HG02610 (cell line): ENCODE measurements around the gene ADAM22.
A peak's percentile ranks its signal among the peaks of the same experiment; 100 is the strongest.
"Not testable (repeated sequence)": the region's sequence is repeated elsewhere in the genome, so short reads cannot be mapped to it uniquely, and the experiment has no call there.

ENCODE experiments used
- ATAC-seq: cut with Tn5 transposase; IDR thresholded peaks from one replicate; pipeline ENCODE4 v1.9.1; 2021; ENCODE audit warnings: mild to moderate bottlenecking, moderate library complexity; ENCODE audit not compliant: unreplicated experiment

The ADAM22 gene

GRCh38 chr7:88156356-88156755, 222.3 kb downstream of the ADAM22 start:
- no peak for ATAC-seq

DNA sequence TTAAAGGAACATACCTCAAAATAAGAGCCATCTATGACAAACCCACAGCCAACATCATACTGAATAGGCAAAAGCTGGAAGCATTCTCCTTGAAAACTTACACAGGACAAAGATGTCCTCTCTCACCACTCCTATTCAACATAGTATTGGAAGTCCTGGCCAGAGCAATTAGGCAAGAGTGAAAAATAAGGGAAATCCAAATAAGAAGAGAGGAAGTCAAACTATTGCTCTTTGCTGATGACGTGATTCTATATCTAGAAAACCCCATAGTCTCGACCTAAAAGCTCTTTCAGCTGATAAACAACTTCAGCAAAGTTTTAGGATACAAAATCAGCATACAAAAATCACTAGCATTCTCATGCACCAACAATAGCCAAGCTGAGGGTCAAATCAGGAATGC, 225.7 kb downstream of the ADAM22 start:
- ATAC-seq: not testable (repeated sequence)

GRCh38 chr7:88165697-88166096, 231.6 kb downstream of the ADAM22 start:
- no peak for ATAC-seq

DNA sequence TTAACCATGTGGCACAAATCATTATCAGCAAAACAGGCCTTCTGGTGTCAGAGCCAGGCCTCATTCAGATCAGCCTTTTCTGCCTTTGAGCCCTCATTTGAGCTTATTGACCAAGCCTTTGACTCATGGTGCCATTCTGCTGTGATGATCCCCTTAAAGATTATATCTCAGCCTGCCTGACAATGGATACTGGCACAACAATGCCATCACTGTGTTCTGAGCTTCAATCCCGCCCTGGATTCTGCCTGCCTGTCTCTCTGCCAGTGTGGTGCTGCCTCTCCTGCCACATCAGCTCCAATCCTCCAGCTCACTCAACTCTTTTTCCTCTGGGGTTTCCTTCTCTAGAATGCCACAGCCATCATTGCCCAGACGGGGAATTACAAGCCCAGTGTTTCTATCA, 233.2 kb downstream of the ADAM22 start:
- no peak for ATAC-seq

GRCh38 chr7:88167721-88168120, 233.7 kb downstream of the ADAM22 start:
- no peak for ATAC-seq

DNA sequence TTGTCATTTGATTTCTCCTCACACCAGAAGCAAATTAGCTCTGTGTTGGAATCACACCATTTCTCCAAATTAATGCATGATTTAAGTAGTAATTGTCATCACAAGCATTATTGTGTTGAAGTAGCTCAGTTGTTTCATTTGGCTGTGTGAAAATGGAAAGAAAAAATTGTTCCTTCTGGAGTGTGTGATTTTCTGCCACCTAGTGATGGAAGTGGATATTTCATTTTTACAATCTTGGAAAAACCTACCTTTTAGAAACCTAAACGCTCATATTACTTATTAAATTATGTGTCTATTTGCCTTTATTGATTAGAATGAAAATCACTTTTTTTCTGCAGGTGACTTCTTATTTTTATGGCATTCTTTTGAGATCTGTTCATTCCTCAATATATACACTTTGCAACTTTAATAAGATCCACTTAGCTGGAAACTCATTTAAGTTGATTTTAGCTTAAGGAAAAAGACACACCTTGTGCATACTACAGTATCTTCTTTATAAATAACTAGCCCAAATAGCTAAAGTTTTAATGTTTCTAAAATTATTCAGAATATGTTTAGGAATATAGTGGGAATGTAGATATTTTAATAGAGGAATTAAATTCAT, 235.8 kb downstream of the ADAM22 start:
- ATAC-seq: no peak

DNA sequence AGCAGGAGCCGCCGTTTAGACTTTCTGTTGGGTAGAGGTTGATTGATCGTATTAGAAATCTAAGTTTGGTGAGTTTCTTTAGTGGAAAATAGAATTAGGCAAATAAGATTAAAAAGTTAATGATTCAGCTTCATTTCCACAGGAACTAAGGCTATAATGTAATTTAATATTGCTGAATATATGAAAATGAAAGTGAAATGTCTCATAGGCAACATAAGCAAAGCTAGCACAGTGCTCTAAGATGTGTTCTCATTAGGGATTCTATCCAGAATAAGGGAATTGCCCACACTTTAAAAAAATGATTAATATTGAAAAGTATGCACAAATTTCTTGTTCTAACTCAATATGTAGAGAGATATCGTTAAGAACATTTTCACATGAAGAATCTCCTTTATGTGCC, 238.8 kb downstream of the ADAM22 start:
- ATAC-seq: no peak

DNA sequence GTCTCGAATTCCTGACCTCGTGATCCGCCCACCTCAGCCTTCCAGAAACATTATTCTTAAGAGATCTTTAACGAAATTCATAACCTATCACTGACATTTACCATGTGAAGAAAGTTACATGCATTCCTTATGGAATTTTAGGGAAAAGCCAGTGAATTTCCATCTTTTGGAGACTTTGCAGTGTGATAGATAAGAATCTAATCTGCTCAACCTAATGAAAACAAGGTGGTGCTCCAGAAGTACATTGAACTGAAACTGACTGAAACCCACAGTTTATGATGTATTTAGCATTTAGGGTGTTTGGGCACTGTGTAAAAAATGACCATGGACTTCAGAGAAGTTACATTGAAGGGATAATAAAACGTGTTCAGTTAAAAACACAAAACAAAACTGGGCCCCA, 242.1 kb downstream of the ADAM22 start:
- no peak for ATAC-seq

- no peak for ATAC-seq
Observed at GRCh38 chr7:88183051-88183450, 249.0 kb downstream of the ADAM22 start.

DNA sequence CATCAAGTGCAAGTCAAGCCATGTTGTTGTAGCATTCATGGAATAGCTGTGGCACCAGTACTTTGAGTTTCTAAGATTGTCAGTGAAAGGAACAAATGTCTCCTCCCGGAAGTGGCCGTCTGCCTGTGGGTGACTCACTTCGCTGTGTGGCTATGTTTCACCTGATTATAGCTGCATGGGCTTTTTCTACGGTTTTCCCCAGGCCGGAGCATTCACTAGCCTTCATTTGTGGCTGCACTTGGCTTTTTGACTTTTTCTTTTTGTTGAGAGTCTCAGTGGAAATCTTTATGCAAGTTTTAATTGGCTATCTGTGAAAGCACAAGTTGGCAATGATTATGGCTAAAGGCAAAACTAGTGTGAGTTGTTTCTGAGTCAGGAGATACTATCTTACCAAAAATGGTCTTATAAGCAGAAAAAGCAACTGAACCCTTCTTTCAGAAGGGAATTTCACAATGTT, 250.8 kb downstream of the ADAM22 start:
- ATAC-seq: peak; percentile 87

GRCh38 chr7:88185650-88186049, 251.6 kb downstream of the ADAM22 start:
- no peak for ATAC-seq

DNA sequence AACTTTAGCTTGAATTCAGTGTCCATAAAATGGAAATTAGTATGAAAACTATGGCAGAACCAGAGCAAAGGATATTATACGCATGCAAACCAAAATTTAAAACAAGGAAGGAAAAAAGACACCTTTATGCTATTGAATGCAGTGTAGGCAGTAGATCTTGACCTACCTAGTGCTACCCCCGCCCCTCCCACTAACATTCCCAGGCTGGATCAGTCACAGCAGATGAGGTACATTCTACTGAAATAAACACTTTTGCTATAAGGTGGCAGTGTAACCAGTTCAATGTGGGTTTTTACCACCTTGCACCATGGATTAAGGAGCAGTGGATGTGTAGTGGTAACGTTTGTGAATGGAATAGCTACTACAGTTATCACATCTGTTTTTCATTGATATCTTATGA, 257.9 kb downstream of the ADAM22 start:
- ATAC-seq: no peak

- ATAC-seq: no peak
Observed at GRCh38 chr7:88200261-88200660, 266.2 kb downstream of the ADAM22 start.

- ATAC-seq: no peak
Observed at GRCh38 chr7:88200789-88201188, 266.7 kb downstream of the ADAM22 start.

GRCh38 chr7:88201305-88201704, 267.3 kb downstream of the ADAM22 start:
- no peak for ATAC-seq

DNA sequence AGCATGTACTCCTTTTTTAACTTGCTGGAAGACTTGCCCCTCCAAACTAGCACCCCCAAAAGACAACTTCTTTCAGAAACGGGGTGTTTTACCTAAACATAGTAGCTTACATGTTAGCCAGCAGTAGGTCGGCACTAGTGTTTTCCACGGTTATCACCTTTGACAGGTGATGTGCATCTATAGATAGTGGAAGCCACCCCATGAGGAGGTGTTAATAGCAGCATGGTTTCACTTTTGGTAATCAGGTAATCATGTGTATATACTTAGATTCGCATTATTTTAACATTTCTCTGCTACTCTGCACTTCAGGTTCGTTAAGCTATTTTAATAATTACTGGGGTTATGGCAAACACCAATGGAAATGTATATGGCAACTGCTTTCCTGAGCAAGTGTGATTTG, 268.2 kb downstream of the ADAM22 start:
- no peak for ATAC-seq

DNA sequence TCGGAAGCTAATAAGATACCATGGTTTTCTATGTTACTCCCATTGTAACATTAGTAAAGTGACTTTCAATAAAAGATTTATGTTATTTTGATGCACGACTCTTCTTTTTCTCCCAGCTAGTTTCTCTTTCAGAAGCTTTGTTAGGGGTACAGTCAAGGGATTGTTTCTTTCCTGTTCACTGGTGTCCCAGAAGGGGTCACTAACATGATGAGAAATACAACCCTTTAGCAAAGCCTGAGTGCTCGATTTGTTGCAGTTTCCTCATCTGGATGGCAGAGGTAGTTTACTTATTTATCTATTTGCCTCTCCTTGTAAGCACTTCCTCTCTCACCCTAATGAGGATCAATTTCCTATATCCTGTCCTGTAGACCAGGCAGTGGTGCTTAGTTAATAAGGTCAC, 268.7 kb downstream of the ADAM22 start:
- ATAC-seq: no peak

- no peak for ATAC-seq
Observed at GRCh38 chr7:88203401-88203800, 269.4 kb downstream of the ADAM22 start.

GRCh38 chr7:88204525-88205110, 270.6 kb downstream of the ADAM22 start:
- ATAC-seq: no peak

DNA sequence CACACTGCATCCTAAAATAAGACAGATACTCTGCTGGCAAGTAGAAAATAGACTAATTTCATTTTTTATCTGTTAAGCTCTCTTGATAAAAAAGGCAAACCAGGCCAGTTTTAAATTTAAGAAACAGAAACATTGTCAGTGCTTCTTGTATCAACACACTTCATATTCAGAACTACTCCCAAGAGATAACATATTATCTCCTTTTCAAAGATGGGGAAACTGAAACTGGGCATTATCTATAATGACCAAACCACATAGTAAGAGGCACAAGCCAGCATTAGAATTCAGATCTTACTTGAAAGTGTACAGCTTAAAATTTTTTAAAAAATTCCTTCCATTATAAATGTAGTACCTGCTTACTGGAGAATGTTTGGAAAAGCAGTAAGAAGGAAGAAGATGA, 271.1 kb downstream of the ADAM22 start:
- ATAC-seq: no peak

DNA sequence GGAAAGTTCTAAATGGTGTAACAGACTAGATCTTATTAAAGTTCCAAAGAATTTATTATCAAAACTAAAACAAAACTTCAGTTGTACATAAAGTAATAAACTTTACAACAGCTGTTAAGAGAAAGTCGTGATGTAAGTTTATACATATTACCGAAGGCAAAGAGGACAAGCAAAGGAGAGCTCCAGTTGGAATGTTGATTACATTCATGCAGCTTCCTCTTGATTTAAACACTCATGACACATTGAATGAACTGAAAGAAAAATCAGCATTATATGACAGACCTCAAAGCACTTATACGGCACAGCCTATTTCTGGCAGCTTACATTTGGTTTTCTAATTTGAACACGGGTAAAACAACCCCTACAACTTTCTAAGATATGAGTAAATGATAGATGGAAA, 272.2 kb downstream of the ADAM22 start:
- ATAC-seq: no peak

GRCh38 chr7:88208521-88208920, 274.5 kb downstream of the ADAM22 start:
- ATAC-seq: no peak

- ATAC-seq: no peak
Observed at GRCh38 chr7:88212918-88213317, 278.9 kb downstream of the ADAM22 start.
